ENCODE measurements around the gene PCP2.

DNA sequence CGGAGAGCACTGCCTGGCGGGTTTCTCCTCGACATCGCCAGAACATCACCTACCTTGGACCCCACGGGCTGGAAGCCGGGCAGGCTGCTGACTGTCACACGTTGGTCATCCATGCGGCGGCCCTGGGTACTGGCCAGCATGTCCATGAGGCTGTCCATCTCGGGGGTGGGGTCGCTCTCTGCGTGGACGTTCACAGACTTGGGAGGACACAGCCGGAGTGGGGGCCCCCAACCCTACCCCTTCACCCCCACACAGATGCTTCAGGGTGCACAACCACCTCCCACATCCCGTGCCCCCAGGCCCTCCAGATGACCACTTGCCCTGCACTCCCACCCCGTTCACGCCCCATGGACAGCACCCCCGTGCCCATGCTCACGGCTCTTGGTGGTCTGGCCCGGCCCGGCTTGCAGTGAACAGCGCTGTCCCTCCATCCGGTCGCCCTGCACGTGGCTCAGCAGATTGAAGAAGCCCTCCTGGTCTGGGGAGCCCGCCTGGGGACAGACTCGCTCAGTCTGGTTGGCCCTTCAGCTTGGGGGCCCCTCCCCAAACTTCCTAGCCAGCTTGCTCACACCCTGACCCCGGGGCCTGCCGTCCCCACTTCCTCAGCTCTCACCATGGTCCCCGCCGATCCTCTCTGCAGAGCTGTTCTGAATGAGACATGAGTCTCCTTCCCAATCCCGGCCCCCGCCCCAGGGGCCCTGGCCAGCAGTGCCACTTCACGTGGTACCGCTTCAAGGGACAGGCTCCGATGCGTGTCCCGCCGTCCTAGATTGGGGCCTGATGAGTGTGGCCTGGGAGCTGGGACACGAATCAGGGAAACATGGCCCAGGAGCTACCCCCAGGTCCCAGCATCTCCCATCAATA lies 947 bp downstream of the PCP2 start:
- TF ChIP-seq, protein P1, sequence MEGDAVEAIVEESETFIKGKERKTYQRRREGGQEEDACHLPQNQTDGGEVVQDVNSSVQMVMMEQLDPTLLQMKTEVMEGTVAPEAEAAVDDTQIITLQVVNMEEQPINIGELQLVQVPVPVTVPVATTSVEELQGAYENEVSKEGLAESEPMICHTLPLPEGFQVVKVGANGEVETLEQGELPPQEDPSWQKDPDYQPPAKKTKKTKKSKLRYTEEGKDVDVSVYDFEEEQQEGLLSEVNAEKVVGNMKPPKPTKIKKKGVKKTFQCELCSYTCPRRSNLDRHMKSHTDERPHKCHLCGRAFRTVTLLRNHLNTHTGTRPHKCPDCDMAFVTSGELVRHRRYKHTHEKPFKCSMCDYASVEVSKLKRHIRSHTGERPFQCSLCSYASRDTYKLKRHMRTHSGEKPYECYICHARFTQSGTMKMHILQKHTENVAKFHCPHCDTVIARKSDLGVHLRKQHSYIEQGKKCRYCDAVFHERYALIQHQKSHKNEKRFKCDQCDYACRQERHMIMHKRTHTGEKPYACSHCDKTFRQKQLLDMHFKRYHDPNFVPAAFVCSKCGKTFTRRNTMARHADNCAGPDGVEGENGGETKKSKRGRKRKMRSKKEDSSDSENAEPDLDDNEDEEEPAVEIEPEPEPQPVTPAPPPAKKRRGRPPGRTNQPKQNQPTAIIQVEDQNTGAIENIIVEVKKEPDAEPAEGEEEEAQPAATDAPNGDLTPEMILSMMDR (conservative IDR thresholded peaks at IDR 0.05): no peak
- TF ChIP-seq ZFX (IDR thresholded peaks at IDR 0.05): no peak
